Erythroblast (primary cell): ENCODE results near the gene FRMD5.

Experiments
- DNase-seq, 2 experiments: peaks; one replicate each; lab custom pipeline; 2025; lab: John Stamatoyannopoulos, UW
- GATA1 ChIP-seq: IDR thresholded peaks from 2 replicates; pipeline ENCODE4 v1.6.1; 2011; ENCODE audit warnings: low read depth, mild to moderate bottlenecking, control low read depth, low read length, moderate library complexity
- POLR2A ChIP-seq: IDR thresholded peaks from 2 replicates; pipeline ENCODE4 v1.6.1; 2011; ENCODE audit warnings: mild to moderate bottlenecking, low read length

Gene FRMD5

DNA sequence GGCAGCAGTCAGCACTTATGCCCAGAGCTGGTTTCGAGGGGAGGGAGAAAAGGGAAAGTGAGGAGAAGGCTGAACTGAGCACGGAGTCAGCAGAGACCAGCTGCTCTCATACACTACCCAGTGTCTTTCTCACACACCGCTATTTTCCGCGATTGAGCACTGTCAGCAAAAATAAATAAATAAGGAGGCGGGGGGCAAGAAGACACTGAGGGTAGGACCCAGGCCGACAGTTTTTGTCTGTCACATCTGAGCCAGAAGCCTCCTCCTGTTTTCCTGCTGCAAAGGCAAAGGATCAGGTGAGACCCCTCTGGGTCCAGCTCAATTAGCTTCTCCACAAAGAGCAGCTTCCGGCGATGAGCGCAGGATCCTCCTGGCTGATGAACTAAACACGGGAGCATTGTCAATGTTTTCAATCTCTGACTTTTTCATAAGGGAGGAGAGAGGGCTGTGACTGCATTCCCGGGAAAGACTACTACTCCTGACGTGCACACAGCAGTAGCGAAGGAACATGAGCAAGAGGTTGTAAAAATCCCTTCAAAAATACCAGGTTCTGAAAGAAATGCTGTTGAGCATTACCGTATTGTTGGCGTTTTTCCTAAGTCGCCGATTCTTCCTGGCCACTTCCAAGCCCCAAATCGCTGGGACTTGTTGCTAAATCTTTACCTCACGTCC lies 1.3 kb downstream of the FRMD5 start:
- TF ChIP-seq GATA1 = no peak
- TF ChIP-seq POLR2A = no peak
- DNase-seq = no peak

DNA sequence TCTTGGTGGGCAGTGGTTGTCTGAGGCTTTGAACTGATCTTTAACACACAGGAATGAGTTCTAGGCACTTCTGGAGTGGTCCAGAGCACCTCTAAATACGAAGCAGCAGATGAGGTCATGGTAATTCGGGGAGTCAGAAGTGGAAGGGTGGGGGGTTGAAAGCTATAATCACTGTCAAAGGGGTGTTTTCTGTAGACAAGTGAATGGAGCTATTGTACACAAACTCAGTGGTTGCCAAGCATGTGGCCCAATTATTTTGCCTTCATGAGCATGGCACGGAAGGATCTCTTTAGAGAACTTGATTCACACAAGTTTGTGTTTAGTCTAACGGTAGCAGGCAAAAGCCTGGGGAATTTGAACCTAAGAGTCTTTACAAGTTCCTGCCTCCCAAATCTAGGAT lies 6.3 kb downstream of the FRMD5 start:
- no peak for DNase-seq
- TF ChIP-seq GATA1 (no peak), POLR2A (no peak)

DNA sequence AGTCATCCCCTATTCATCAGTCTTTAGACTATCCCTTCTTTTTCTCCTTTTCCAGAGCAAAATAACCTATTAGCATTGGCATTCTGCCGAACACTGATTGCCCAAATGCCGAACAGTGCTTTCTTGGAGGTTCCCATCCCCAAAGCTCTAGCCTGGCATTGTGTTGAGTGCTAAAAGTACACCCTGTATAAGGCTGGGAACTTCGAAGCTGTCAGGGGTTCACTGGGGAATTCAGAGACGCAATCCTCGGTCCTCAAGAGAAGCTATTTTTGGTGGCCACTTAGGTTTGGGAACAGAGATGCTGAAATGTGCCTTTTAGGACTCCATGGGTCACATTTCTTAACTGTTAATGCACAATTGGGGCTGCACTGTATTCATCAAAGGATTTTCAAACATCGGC lies 8.4 kb downstream of the FRMD5 start:
- DNase-seq = no peak
- TF ChIP-seq POLR2A = no peak
- no peak for TF ChIP-seq GATA1

GRCh38 chr15:44183363-44183762 lies 11.7 kb downstream of the FRMD5 start:
- no peak for DNase-seq
- TF ChIP-seq GATA1 = no peak
- TF ChIP-seq POLR2A = no peak

DNA sequence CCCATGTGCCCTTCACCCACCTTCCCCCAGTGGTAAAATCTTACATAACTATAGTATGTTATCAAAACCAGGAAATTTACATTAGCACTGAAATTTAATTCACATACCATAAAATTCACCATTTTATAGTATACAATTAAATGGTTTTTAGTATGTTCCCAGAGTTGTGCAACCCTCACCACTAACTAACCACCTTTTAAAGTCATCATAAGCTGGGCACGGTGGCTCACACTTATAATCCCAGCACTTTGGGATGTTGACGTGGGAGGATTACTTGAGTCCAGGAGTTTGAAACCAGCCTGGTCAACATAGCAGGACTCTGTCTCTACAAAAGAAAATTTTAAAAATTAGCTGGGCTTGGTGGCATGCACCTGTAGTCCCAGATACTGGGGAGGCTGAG lies 13.7 kb downstream of the FRMD5 start:
- TF ChIP-seq POLR2A (no peak), GATA1 (no peak)
- no peak for DNase-seq

GRCh38 chr15:44177139-44177538 lies 17.9 kb downstream of the FRMD5 start:
- no peak for DNase-seq
- no peak for TF ChIP-seq GATA1
- TF ChIP-seq POLR2A = no peak

DNA sequence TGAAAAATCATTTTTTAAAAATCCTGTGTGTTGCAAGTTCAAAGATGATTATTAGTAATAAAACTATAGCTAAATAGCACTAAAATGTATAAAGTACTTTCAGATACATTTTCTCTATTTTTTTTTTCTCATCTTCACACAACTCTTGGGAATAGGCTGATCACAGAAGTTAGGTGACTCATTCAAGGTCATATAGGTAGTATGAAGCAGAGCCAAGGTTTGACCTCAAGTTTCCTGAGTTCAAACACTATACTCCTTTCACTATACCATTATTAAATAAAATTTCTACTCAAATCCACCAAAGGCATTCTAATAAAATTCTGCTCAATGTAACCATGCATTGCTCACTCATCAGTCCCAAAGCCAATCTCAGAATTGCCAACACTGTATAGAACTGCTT lies 21.3 kb downstream of the FRMD5 start:
- DNase-seq = no peak
- TF ChIP-seq POLR2A (no peak), GATA1 (no peak)

GRCh38 chr15:44163370-44163769 lies 31.7 kb downstream of the FRMD5 start:
- no peak for DNase-seq

DNA sequence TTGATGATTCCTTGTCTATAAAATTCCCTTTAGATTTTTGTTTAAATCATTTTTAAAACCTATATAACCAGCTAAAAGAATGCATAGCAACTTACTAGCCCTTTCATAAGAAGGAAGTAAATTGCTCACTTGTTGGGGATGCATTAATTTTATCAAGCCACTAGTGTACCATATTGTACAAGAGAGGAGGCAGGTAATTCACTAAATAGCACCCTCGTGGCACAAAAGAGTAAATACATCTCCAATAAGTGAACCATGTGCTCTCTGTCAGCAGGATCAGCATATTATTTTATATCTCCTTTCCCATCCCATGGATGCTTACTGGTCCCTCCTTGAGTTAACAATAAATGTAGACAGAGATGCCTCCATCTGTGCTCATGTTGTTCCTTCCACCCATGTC lies 34.3 kb downstream of the FRMD5 start:
- no peak for TF ChIP-seq GATA1
- TF ChIP-seq POLR2A = no peak
- DNase-seq = no peak

More at GRCh38 chr15:44163370-44163769, 31.7 kb downstream of the FRMD5 start:
- TF ChIP-seq GATA1 (no peak), POLR2A (no peak)

DNA sequence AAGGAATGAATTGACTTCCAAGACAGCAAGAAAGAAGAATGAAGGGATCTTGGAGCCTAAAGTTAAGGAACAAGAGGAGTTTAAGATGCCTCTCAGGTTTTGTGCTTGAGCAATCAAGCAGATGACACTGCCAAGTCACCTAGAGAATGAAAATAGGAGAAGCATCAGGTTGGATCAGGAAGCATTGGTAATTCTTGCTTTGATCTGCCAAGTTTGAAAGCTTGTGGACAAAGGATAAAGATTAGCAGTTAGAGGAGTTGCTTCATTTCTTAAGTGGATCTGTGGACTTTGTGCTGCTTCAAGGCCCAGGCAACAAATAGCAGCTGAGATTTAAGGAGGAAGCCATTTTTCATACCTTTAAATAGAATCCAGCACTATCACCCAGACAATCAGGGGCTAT lies 35.6 kb downstream of the FRMD5 start:
- DNase-seq = no peak

GRCh38 chr15:44158111-44158510 lies 37.0 kb downstream of the FRMD5 start:
- TF ChIP-seq POLR2A (no peak), GATA1 (no peak)

More for the DNA sequence above, 35.6 kb downstream of the FRMD5 start:
- no peak for TF ChIP-seq GATA1
- no peak for TF ChIP-seq POLR2A

DNA sequence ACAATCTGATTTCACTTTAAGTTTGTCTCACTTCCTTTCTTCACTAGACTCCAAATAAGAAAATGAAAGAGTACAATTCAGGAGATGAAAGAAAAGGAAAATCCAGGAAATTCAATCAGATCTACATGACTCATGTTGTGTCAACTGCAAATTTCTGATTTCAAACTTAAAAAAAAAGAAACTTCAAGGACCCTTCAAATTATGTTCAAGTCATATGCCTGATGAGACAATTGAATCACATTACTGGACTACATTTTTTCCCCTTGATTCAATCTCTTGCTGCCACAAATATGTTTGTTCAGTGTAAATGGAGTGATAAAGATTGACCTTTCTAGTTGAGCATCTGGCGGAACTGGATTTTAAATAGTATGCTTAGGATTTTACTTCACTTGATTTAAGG lies 37.4 kb downstream of the FRMD5 start:
- TF ChIP-seq POLR2A (no peak), GATA1 (no peak)
- no peak for DNase-seq

More at GRCh38 chr15:44158111-44158510, 37.0 kb downstream of the FRMD5 start:
- DNase-seq = no peak

DNA sequence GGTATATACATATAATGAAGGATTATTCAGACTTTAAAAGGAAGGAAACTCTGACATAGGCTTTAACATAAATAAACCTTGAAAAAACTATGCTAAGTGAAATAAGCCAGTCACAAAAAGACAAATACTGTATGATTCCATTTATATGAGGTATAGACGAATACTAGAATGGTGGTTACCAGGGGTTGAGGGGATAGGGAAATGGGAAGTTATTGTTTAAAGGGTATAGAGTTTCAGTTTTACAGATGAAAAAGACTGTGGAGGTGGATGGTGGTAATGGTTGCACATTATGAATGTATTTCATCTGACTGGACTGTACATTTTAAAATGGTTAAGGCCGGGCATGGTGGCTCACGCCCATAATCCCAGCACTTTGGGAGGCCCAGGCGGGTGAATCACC lies 41.7 kb downstream of the FRMD5 start:
- TF ChIP-seq POLR2A (no peak), GATA1 (no peak)
- DNase-seq = no peak

- DNase-seq = no peak
- no peak for TF ChIP-seq POLR2A
Measured at GRCh38 chr15:44149224-44149623, 45.8 kb downstream of the FRMD5 start.

DNA sequence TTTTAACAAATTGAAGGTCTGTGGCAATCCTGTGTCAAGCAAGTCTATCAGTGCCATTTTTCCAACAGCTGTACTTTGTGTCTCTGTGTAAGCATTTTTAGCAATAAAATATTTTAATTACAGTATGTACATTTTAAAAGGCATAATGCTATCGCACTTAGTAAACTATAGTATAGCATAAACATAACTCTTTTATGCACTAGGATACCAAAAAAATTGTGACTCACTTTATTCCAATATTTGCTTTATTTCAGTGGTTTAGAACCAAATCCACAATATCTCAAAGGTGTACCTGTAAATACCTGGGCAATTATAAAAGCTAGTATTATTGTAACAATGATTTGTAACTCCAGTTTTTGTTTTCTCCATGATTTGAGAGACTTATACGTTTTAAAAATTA lies 46.5 kb downstream of the FRMD5 start:
- TF ChIP-seq POLR2A (no peak), GATA1 (no peak)
- DNase-seq = no peak
